Mesendoderm (in vitro differentiated cells): Measurements from ENCODE around the gene SMURF1.
A peak's percentile ranks its signal among the peaks of the same experiment; 100 is the strongest.

Experiments
- DNase-seq: peaks from one replicate; pipeline ENCODE4 v3.0.0; 2013
- H2AK5ac ChIP-seq: 2 replicates; pipeline ENCODE4 v1.6.1; 2013; ENCODE audit warnings: low read length, inconsistent platforms
- H2BK120ac ChIP-seq: 2 replicates; pipeline ENCODE4 v1.6.1; 2013; ENCODE audit warnings: low read depth, mild to moderate bottlenecking, low read length, moderate library complexity, mixed read lengths
- H2BK15ac ChIP-seq: replicated peaks from 2 replicates; pipeline ENCODE4 v1.6.1; 2013; ENCODE audit warnings: low read depth, mild to moderate bottlenecking, moderate library complexity
- H2BK5ac ChIP-seq: 2 replicates; pipeline ENCODE4 v1.6.1; 2013; ENCODE audit warnings: low read length, inconsistent platforms
- H3K18ac ChIP-seq: 2 replicates; pipeline ENCODE4 v1.6.1; 2013; ENCODE audit warnings: mild to moderate bottlenecking, low read length, mixed read lengths
- H3K23ac ChIP-seq: one replicate; pipeline ENCODE4 v1.6.1; 2013; ENCODE audit warnings: low read length
- H3K27ac ChIP-seq: 2 replicates; pipeline ENCODE4 v1.5.1; 2013; ENCODE audit warnings: low read depth, mild to moderate bottlenecking, inconsistent platforms, low read length, moderate library complexity
- H3K27me3 ChIP-seq: 2 replicates; pipeline ENCODE4 v1.6.1; 2013; ENCODE audit warnings: low read length, control low read depth, mild to moderate bottlenecking, inconsistent platforms; ENCODE audit not compliant: insufficient read depth, poor library complexity
- H3K36me3 ChIP-seq: 2 replicates; pipeline ENCODE4 v1.6.1; 2013; ENCODE audit warnings: low read length, inconsistent platforms; ENCODE audit not compliant: control insufficient read depth, insufficient read depth
- H3K4ac ChIP-seq: one replicate; pipeline ENCODE4 v1.6.1; 2013; ENCODE audit warnings: low read depth, mild to moderate bottlenecking, low read length, moderate library complexity
- H3K4me1 ChIP-seq: 2 replicates; pipeline ENCODE4 v1.6.1; 2013; ENCODE audit warnings: low read depth, low read length, inconsistent platforms; ENCODE audit not compliant: control insufficient read depth
- H3K4me2 ChIP-seq: 2 replicates; pipeline ENCODE4 v1.6.1; 2013; ENCODE audit warnings: low read length
- H3K4me3 ChIP-seq: 2 replicates; pipeline ENCODE4 v1.5.1; 2013; ENCODE audit warnings: mild to moderate bottlenecking, low read length
- H3K56ac ChIP-seq: one replicate; pipeline ENCODE4 v1.6.1; 2013; ENCODE audit warnings: low read length
- H3K79me1 ChIP-seq: 2 replicates; pipeline ENCODE4 v1.6.1; 2013; ENCODE audit warnings: low read length, inconsistent platforms
- H3K79me2 ChIP-seq: 2 replicates; pipeline ENCODE4 v1.6.1; 2013; ENCODE audit warnings: mild to moderate bottlenecking, low read length; ENCODE audit not compliant: control insufficient read depth, insufficient read depth
- H3K9ac ChIP-seq: 2 replicates; pipeline ENCODE4 v1.6.1; 2013; ENCODE audit warnings: low read length, inconsistent platforms
- H4K5ac ChIP-seq: one replicate; pipeline ENCODE4 v1.6.1; 2013; ENCODE audit warnings: low read length
- H4K8ac ChIP-seq: one replicate; pipeline ENCODE4 v1.6.1; 2013; ENCODE audit warnings: low read depth, mild to moderate bottlenecking, control low read depth, low read length, moderate library complexity
- WGBS: extraction: QIAGEN DNeasy Blood & Tissue Kit; methylation state at CpG from one replicate; pipeline ENCODE4 v1.1.7; 2013; ENCODE audit warnings: low lambda C conversion rate, missing lambda C conversion rate; ENCODE audit not compliant: insufficient coverage; ENCODE audit errors: extremely low coverage; 5-methylcytosine and 5-hydroxymethylcytosine counted together

SMURF1 gene

GRCh38 chr7:99116144-99116543 lies 27.8 kb downstream of the SMURF1 start:
- H3K36me3 ChIP-seq = no peaks in the 10 kb centered on the region
- WGBS = no CpG with 5 or more reads among the region's 1 CpG
- H3K23ac ChIP-seq = no peak overlapping the region

GRCh38 chr7:99115379-99115778 lies 28.5 kb downstream of the SMURF1 start:
- Histone ChIP-seq H2BK120ac (no peak overlapping the region), H3K27me3 (no peaks in the 10 kb centered on the region), H4K8ac (no peak overlapping the region), H4K5ac (no peak overlapping the region), H3K4me2 (no peak overlapping the region), H3K4ac (no peak overlapping the region), H3K27ac (no peak overlapping the region), H2BK15ac (no peak overlapping the region), H2BK5ac (no peak overlapping the region), H3K4me1 (peaks cover 3% of the 10 kb centered on the region), H2AK5ac (no peak overlapping the region), H3K23ac (no peak overlapping the region), H3K79me1 (peaks cover 11% of the 10 kb centered on the region), H3K9ac (no peak overlapping the region), H3K18ac (no peak overlapping the region), H3K56ac (no peak overlapping the region), H3K79me2 (peaks cover 28% of the 10 kb centered on the region), H3K4me3 (no peak overlapping the region), H3K36me3 (no peaks in the 10 kb centered on the region)
- no CpG with 5 or more reads among the region's 1 CpG for WGBS
- no peak for DNase-seq

More at GRCh38 chr7:99116144-99116543, 27.8 kb downstream of the SMURF1 start:
- no peak overlapping the region for H2BK5ac ChIP-seq
- no peak overlapping the region for H3K27ac ChIP-seq
- no peak overlapping the region for H3K4ac ChIP-seq
- H2AK5ac ChIP-seq = no peak overlapping the region
- no peak overlapping the region for H2BK15ac ChIP-seq
- H3K18ac ChIP-seq = no peak overlapping the region
- DNase-seq = no peak
- H3K27me3 ChIP-seq = no peaks in the 10 kb centered on the region
- H2BK120ac ChIP-seq = no peak overlapping the region
- no peak overlapping the region for H4K8ac ChIP-seq
- peaks cover 8% of the 10 kb centered on the region for H3K79me1 ChIP-seq
- peaks cover 23% of the 10 kb centered on the region for H3K79me2 ChIP-seq
- no peak overlapping the region for H3K56ac ChIP-seq
- H4K5ac ChIP-seq = no peak overlapping the region
- no peaks in the 10 kb centered on the region for H3K4me1 ChIP-seq
- H3K4me3 ChIP-seq = no peak overlapping the region
- H3K4me2 ChIP-seq = no peak overlapping the region
- H3K9ac ChIP-seq = no peak overlapping the region

- no peak overlapping the region for H4K5ac ChIP-seq
- no peak overlapping the region for H3K18ac ChIP-seq
- H3K56ac ChIP-seq = no peak overlapping the region
- peaks cover 7% of the 10 kb centered on the region for H3K4me1 ChIP-seq
- H2BK120ac ChIP-seq = no peak overlapping the region
- no peak overlapping the region for H2BK5ac ChIP-seq
- no peak overlapping the region for H3K23ac ChIP-seq
- no peak overlapping the region for H2AK5ac ChIP-seq
- H3K4me3 ChIP-seq = no peak overlapping the region
- no peak for DNase-seq
- peaks cover 29% of the 10 kb centered on the region for H3K79me2 ChIP-seq
- H4K8ac ChIP-seq = no peak overlapping the region
- H3K79me1 ChIP-seq = peaks cover 8% of the 10 kb centered on the region
- no peak overlapping the region for H3K9ac ChIP-seq
- H3K36me3 ChIP-seq = no peaks in the 10 kb centered on the region
- no peak overlapping the region for H3K4me2 ChIP-seq
- no CpG with 5 or more reads among the region's 1 CpG for WGBS
- no peak overlapping the region for H2BK15ac ChIP-seq
- H3K27ac ChIP-seq = no peak overlapping the region
- no peaks in the 10 kb centered on the region for H3K27me3 ChIP-seq
- H3K4ac ChIP-seq = no peak overlapping the region
Observed at GRCh38 chr7:99112979-99113378, 30.9 kb downstream of the SMURF1 start.

DNA sequence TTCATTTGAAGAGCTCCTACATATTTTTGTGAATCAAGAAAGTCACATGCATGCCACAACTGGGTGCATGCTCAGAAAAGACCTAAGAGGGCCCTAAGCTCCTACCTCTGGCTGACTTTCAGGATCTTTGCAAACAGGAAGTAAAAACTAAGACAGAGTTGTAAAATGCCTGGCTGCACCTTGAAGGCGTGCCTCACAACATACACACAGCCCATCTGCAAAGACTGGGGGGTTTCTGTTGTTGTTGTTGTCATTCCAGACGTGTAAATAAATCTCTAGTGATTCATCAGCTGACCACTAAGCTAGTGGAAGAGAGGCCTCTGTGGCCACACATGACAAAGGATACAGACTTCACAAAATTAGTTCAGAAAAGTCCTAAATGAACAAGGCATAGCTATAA lies 31.8 kb downstream of the SMURF1 start:
- H3K56ac ChIP-seq = no peak overlapping the region
- peaks cover 31% of the 10 kb centered on the region for H3K79me2 ChIP-seq
- H3K9ac ChIP-seq = no peak overlapping the region
- peaks cover 11% of the 10 kb centered on the region for H3K4me1 ChIP-seq
- H3K27me3 ChIP-seq = no peaks in the 10 kb centered on the region
- H2BK15ac ChIP-seq = no peak overlapping the region
- no peak overlapping the region for H2BK5ac ChIP-seq
- peaks cover 11% of the 10 kb centered on the region for H3K79me1 ChIP-seq
- no peak overlapping the region for H3K4ac ChIP-seq
- no peak overlapping the region for H3K4me3 ChIP-seq
- H4K8ac ChIP-seq = no peak overlapping the region
- H3K27ac ChIP-seq = peak overlapping the region; percentile 5
- no peak overlapping the region for H3K4me2 ChIP-seq
- WGBS = no CpG with 5 or more reads among the region's 2 CpGs
- no peak overlapping the region for H4K5ac ChIP-seq
- no peak overlapping the region for H3K23ac ChIP-seq
- peak; percentile 56 for DNase-seq
- no peak overlapping the region for H2AK5ac ChIP-seq
- no peaks in the 10 kb centered on the region for H3K36me3 ChIP-seq
- H3K18ac ChIP-seq = no peak overlapping the region
- H2BK120ac ChIP-seq = no peak overlapping the region

- H3K4ac ChIP-seq = no peak overlapping the region
- DNase-seq = no peak
- no peak overlapping the region for H3K9ac ChIP-seq
- no peak overlapping the region for H2BK15ac ChIP-seq
- H3K79me2 ChIP-seq = peaks cover 33% of the 10 kb centered on the region
- H3K27ac ChIP-seq = no peak overlapping the region
- H3K79me1 ChIP-seq = peaks cover 11% of the 10 kb centered on the region
- H2BK120ac ChIP-seq = no peak overlapping the region
- no peaks in the 10 kb centered on the region for H3K36me3 ChIP-seq
- H2AK5ac ChIP-seq = no peak overlapping the region
- no peak overlapping the region for H4K5ac ChIP-seq
- no peak overlapping the region for H3K4me2 ChIP-seq
- no peaks in the 10 kb centered on the region for H3K27me3 ChIP-seq
- H3K4me3 ChIP-seq = no peak overlapping the region
- no peak overlapping the region for H3K23ac ChIP-seq
- no peak overlapping the region for H4K8ac ChIP-seq
- peaks cover 11% of the 10 kb centered on the region for H3K4me1 ChIP-seq
- no peak overlapping the region for H3K56ac ChIP-seq
- H3K18ac ChIP-seq = no peak overlapping the region
- H2BK5ac ChIP-seq = no peak overlapping the region
Observed at GRCh38 chr7:99111591-99111990, 32.3 kb downstream of the SMURF1 start.
